Gastroesophageal sphincter (tissue), 4 donors: ENCODE results near the gene SLC7A14. TPM values are rescaled to one million over a fixed set of nuclear protein-coding genes. Genes with fewer than 3 reads are reported as not detected.

Source experiments
- ATAC-seq: fragments of 150-250 bp; one replicate; pipeline ENCODE4 v1.9.1; 2016; ENCODE audit warnings: mild to moderate bottlenecking, moderate library complexity
- H3K27ac ChIP-seq, 4 donors: fragments of 200-600 bp; sonication (generic) in 3 of 4; 1 replicate in 3 of 4; 2 replicates in 1 of 4; pipeline ENCODE4 v1.5.1; 2016 to 2019
- H3K27me3 ChIP-seq: fragments of 200-600 bp; sonication (generic); one replicate; pipeline ENCODE4 v1.5.1; 2019
- H3K36me3 ChIP-seq, 2 donors: fragments of 200-600 bp; sonication (generic); one replicate each; pipeline ENCODE4 v1.5.1; 2019; ENCODE audit warnings: control low read depth in 1 of 2
- H3K4me1 ChIP-seq, 3 donors: fragments of 200-600 bp; sonication (generic); 1 replicate in 2 of 3; 2 replicates in 1 of 3; pipeline ENCODE4 v1.5.1; 2016 to 2019; ENCODE audit warnings: control low read depth in 2 of 3
- H3K4me3 ChIP-seq, 2 donors: fragments of 200-600 bp; sonication (generic); one replicate each; pipeline ENCODE4 v1.5.1; 2019; ENCODE audit warnings: mild to moderate bottlenecking in 1 of 2, moderate library complexity in 1 of 2
- H3K9me3 ChIP-seq, 3 donors: fragments of 200-600 bp; sonication (generic); one replicate each; pipeline ENCODE4 v1.5.1; 2017 to 2019; ENCODE audit warnings: control low read depth in 2 of 3
- EP300 ChIP-seq: sonication (generic); formaldehyde crosslinking; IDR thresholded peaks from one replicate; pipeline ENCODE4 v1.6.1; 2017; ENCODE audit warnings: antibody characterized with exemption, mild to moderate bottlenecking
- POLR2A ChIP-seq, 2 donors: fragments of 450-650 bp; IDR thresholded peaks; one replicate each; pipeline ENCODE4 v1.6.1; 2017; ENCODE audit warnings: antibody characterized with exemption in 2 of 2, mild to moderate bottlenecking in 2 of 2, moderate library complexity in 1 of 2
- POLR2AphosphoS5 ChIP-seq: sonication (generic); formaldehyde crosslinking; IDR thresholded peaks from one replicate; pipeline ENCODE4 v1.6.1; 2017; ENCODE audit warnings: antibody characterized with exemption
- WGBS, 2 donors: methylation state at CpG; one replicate each; pipeline ENCODE4 v1.1.5; 2018; ENCODE audit warnings: low coverage in 1 of 2; 5-methylcytosine and 5-hydroxymethylcytosine counted together
- total RNA-seq, 4 donors: library from RNA; depleted of rRNA; stranded (reverse); fragments of >200 nt; gene quantifications; one replicate each; pipeline ENCODE4 v1.1.0, GENCODE V29; 2016
- TF ChIP-seq, protein P1 (sequence below), 4 experiments: fragments of 200-600 bp in 2 of 4; fragments of 450-650 bp in 2 of 4; sonication (generic) in 1 of 4; IDR thresholded peaks; one replicate each; pipeline ENCODE4 v1.5.1; 2017 to 2019; ENCODE audit warnings: antibody characterized with exemption in 4 of 4, mild to moderate bottlenecking in 2 of 4, moderate library complexity in 2 of 4

SLC7A14 gene
- total RNA-seq, 4 donors from 2014 or later: under 0.01 to 0.99 (median 0.43) TPM

DNA sequence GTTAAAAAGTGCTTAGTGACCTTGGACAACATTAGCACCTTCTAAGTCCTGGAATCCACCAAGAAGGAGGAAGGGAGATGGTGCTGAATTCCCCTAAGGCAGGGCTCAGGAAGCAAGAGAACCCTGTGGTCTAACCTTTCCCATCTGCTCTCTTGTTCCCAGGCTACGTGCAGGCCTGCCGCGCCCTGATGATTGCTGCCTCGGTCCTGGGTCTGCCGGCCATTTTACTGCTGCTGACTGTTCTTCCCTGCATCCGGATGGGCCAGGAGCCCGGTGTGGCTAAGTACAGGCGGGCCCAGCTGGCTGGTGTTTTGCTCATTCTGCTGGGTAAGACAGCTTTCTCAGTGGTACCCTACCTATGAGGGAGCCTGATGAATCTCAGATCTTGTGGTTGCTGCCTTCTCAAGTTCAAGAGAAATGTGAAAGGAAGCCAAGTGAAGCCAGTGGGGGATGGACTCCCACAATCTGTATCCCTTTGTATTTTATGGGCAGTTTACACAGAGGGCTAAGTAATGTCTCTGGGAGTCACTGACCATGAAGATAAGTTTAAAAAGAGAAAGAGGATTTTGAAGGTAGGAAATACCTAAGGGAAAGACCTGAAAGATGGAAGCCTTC is 162.8 kb downstream of the SLC7A14 start:
- no peak for TF ChIP-seq EP300
- TF ChIP-seq, protein P1, sequence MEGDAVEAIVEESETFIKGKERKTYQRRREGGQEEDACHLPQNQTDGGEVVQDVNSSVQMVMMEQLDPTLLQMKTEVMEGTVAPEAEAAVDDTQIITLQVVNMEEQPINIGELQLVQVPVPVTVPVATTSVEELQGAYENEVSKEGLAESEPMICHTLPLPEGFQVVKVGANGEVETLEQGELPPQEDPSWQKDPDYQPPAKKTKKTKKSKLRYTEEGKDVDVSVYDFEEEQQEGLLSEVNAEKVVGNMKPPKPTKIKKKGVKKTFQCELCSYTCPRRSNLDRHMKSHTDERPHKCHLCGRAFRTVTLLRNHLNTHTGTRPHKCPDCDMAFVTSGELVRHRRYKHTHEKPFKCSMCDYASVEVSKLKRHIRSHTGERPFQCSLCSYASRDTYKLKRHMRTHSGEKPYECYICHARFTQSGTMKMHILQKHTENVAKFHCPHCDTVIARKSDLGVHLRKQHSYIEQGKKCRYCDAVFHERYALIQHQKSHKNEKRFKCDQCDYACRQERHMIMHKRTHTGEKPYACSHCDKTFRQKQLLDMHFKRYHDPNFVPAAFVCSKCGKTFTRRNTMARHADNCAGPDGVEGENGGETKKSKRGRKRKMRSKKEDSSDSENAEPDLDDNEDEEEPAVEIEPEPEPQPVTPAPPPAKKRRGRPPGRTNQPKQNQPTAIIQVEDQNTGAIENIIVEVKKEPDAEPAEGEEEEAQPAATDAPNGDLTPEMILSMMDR (IDR thresholded peaks at IDR 0.05): no peak
- no peak for TF ChIP-seq POLR2AphosphoS5
- no peak for TF ChIP-seq POLR2A (IDR thresholded peaks at IDR 0.05)
- H3K36me3 ChIP-seq: no peaks in the 10 kb centered on the region
- whole genome bisulfite sequencing, 2 donors: 80 to 91% methylated on average over 1 to 5 of the region's 8 CpGs
- peaks cover 0 to 28% (median 8%) of the 10 kb centered on the region in 3 donors for H3K4me1 ChIP-seq
- H3K4me3 ChIP-seq: no peak overlapping the region
- H3K27me3 ChIP-seq: peaks cover 21% of the 10 kb centered on the region
- H3K27ac ChIP-seq: no peak overlapping the region
- no peaks in the 10 kb centered on the region for H3K9me3 ChIP-seq
- ATAC-seq: no peak

DNA sequence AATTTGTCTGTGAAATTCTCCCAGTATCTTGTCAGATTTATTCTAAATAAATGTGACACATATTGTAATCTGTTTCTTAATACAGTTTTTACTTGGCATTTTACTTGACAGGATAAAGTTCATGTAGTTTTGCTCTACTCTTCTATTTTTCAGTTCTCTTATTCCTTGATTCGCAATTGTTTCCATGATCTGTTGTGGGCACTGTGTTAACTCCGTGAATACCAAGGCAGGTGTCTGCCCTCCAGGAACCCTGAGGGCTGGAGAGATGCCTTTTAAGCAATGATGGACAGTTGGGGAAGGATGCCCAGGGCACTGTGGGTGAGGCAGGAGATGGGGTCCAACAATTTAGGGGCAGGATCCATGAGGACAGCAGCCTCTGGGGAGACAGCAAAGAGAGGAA is 164.1 kb downstream of the SLC7A14 start:
- 33 to 54% methylated on average over 1 to 2 of the region's 2 CpGs for WGBS, 2 donors
- H3K27me3 ChIP-seq: peaks cover 34% of the 10 kb centered on the region
- no peak overlapping the region for H3K4me3 ChIP-seq
- no peaks in the 10 kb centered on the region for H3K36me3 ChIP-seq
- H3K9me3 ChIP-seq: no peaks in the 10 kb centered on the region
- no peak for ATAC-seq
- TF ChIP-seq EP300 (no peak), POLR2A (IDR thresholded peaks at IDR 0.05) (no peak), POLR2AphosphoS5 (no peak)
- TF ChIP-seq, protein P1 (IDR thresholded peaks at IDR 0.05): no peak
- H3K27ac ChIP-seq: peak overlapping the region in 3 of 4 donors; percentile 2 to 70 (median 61)
- peaks cover 0 to 33% (median 8%) of the 10 kb centered on the region in 3 donors for H3K4me1 ChIP-seq

DNA sequence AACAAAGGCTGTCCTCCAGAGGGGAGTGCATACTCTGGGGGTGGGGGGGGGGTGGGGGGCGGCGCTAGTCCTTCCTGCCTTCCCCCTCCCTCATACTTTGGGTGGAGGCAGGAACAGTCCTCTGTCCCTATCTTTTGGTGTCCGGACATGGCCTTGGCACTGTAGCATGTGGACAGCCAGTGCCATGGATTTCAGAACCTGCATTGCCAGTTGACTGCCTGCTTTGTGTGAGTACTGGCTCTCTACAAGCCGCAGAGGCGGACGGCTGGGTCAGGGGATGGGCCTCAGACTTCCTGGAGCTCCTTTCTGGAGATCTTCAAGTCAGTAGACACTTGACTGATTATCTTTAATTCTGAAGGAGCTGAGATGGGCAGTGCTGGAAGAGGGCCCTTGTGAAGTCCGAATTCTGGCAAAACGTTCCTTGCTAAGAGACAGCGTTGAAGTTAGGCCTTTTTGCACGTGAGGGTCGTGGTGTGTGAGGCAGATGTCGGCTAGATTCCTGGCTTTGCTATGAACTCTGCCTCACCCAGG is 164.7 kb downstream of the SLC7A14 start:
- ATAC-seq: no peak
- Histone ChIP-seq H3K4me1 (peaks cover 0 to 33% (median 8%) of the 10 kb centered on the region in 3 donors), H3K27ac (peak overlapping the region in 3 of 4 donors; percentile 2 to 70 (median 61)), H3K36me3 (no peaks in the 10 kb centered on the region), H3K27me3 (peaks cover 40% of the 10 kb centered on the region), H3K4me3 (peak overlapping the region in 1 of 2 donors; percentile 13), H3K9me3 (no peaks in the 10 kb centered on the region)
- TF ChIP-seq POLR2A (IDR thresholded peaks at IDR 0.05) (no peak), POLR2AphosphoS5 (no peak), EP300 (no peak)
- TF ChIP-seq, protein P1 (IDR thresholded peaks at IDR 0.05): no peak
- 32 to 83% methylated on average over 1 to 6 of the region's 12 CpGs for WGBS, 2 donors

DNA sequence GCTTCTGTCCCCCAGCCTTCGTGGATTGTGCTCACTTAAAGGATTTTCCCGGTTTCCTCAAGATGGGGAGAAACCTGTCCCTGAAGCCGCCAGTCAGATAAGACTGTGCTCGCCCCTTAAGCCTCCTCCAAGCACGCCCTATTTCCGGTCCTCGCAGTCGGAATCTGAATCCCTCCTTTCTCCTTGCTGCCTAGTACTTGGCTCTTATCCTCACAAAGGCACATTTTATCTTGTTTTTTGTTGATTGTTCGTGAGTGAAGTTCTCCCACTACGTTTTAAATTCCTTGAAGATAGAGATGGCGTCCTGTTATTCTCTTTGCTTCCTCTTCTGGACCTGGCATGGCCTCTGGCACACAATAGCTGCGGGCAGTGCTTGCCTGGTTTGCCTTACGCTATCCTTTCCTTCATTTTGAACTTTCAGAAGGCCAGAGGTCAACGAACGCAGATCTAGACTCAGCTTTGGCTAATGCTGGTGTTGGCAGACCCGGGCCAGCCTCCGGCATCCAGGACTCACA is 165.5 kb downstream of the SLC7A14 start:
- Histone ChIP-seq H3K27me3 (peaks cover 48% of the 10 kb centered on the region), H3K4me1 (peaks cover 0 to 33% (median 8%) of the 10 kb centered on the region in 3 donors), H3K9me3 (no peaks in the 10 kb centered on the region), H3K4me3 (peak overlapping the region in 1 of 2 donors; percentile 59), H3K36me3 (no peaks in the 10 kb centered on the region), H3K27ac (peak overlapping the region in 3 of 4 donors; percentile 48 to 70 (median 61))
- ATAC-seq: no peak
- TF ChIP-seq POLR2AphosphoS5 (no peak), EP300 (no peak), POLR2A (IDR thresholded peaks at IDR 0.05) (no peak)
- TF ChIP-seq, protein P1 (IDR thresholded peaks at IDR 0.05): no peak
- WGBS, 2 donors: 61 to 77% methylated on average over 6 to 13 of the region's 17 CpGs
